HuH-7 (cell line): Measurements from ENCODE around the gene NALCN.
"Not testable (repeated sequence)": the region's sequence is repeated elsewhere in the genome, so short reads cannot be mapped to it uniquely, and the experiment has no call there.

Experiments used
- DNase-seq: peaks from one replicate; pipeline ENCODE4 v3.0.0; 2011; ENCODE audit warnings: low spot score

NALCN gene

DNA sequence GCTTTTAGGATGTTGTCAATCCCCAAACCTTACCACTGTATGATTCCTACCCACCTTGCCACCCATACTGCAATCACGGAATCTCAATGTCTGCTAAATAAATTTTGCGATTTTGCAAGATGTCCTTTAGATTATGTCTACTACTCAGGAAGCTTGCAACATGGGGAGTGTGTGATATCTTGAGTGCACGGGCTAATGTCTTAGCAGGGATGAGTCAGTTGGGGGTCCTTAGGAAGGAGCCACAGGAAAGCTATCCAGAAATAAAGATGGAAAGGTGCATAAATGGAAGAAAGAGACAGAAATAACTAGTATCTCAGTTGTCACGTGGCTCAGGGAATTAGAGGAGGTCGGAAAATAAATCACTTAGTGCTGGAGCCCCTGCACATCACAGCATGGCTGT is 77.1 kb downstream of the NALCN start:
- DNase-seq = no peak

GRCh38 chr13:101332583-101332982 is 83.7 kb downstream of the NALCN start:
- DNase-seq = no peak

- DNase-seq = no peak
Measured at GRCh38 chr13:101331731-101332130, 84.6 kb downstream of the NALCN start.

DNA sequence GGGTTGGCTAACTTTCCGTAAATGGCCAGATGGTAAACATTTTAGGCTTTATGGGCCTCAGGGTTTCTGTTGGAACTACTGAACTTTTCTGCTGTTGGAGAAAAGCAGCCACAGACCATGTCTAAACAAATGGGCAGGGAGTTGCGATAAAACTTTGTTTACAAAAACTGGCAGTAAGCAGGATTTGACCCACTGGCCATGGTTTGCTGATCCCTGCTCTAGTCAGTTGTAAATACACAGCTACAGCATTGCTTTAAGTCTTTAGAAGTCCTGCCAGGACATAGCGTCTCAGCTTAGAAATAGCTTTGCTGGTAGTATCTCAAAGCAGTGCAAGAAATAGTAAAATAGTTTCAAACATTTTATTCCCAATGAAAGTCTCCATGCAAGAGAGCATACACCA is 88.4 kb downstream of the NALCN start:
- no peak for DNase-seq

DNA sequence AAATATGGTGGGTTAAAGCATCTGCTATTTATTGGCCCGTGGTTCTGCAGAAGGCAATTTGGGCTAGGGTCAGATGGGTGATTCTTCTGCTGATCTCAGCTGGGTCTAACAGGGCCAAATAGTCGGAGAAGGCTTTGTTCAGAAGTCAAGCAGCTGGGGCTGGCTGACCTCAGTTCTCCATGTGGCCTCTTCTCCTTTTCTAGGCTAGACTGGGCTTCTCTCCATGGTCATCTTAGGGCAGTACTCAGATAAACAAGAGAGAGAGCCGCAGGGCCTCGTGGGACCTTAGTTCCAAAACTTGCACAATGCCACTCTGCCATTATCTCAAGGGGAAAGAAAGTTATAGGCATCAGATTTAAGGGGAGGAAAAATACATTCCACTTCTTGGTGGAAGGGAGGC is 89.6 kb downstream of the NALCN start:
- no peak for DNase-seq

- DNase-seq = no peak
Measured at GRCh38 chr13:101325423-101325822, 90.9 kb downstream of the NALCN start.

- no peak for DNase-seq
Measured at GRCh38 chr13:101323601-101324000, 92.7 kb downstream of the NALCN start.

DNA sequence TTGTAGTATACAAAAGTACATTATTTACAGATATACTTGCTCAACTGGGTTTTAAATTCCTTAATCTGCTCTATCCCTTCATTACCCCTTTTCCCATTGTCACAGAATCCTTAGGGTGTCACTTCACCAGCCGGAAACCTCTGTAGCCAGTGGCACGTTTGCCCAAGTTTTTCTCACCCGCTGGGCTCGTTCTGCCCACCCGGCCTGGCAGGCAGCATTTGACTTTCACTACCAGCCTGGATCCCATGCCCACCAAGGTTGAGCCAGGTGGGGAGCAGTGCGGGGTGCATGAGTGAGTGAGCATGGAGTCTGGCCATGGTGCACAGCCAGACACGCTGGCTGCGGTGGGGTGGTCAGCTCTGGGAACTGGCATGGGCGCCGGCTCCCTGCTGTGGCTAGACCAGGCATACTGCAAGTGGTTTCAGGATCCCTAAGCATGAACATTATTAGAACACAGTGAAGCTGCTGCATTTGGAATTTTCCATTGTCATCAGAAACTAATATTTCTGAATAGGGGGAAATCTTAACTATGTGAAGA is 98.3 kb downstream of the NALCN start:
- no peak for DNase-seq

DNA sequence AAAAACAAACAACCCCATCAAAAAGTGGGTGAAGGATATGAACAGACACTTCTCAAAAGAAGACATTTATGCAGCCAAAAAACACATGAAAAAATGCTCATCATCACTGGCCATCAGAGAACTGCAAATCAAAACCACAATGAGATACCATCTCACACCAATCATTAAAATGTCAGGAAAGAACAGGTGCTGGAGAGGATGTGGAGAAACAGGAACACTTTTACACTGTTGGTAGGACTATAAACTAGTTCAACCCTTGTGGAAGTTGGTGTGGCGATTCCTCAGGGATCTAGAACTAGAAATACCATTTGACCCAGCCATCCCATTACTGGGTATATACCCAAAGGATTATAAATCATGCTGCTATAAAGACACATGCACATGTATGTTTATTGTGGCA is 102.8 kb downstream of the NALCN start:
- DNase-seq = not testable (repeated sequence)

GRCh38 chr13:101309014-101309619 is 107.2 kb downstream of the NALCN start:
- no peak for DNase-seq

- DNase-seq = no peak
Measured at GRCh38 chr13:101308247-101309013, 107.9 kb downstream of the NALCN start.

GRCh38 chr13:101307181-101307701 is 109.1 kb downstream of the NALCN start:
- no peak for DNase-seq

DNA sequence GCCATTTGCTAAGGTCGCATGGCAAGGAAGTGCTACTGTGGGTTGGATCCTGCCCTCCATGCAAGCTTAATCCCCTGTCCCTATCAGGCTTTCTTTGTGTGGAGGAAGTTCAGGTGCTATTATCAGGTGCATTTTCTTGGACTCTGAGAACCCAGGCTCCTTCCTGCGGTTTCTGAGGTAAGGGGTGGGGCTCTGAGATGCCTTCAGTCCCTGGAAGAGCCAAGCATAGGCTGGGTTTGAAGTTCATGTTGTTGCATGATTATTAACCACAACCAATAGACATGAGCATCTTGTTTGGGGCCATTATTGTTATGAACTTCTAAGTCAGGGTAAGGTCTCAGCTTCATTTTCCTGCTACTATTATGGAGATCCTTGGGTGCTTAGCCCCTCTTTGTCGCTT is 109.5 kb downstream of the NALCN start:
- DNase-seq = no peak

- DNase-seq = no peak
Measured at GRCh38 chr13:101305981-101306411, 110.3 kb downstream of the NALCN start.

GRCh38 chr13:101303521-101303920 is 112.8 kb downstream of the NALCN start:
- no peak for DNase-seq

- peak; percentile 0 for DNase-seq
Measured at GRCh38 chr13:101301053-101301452, 115.3 kb downstream of the NALCN start.

GRCh38 chr13:101300531-101300930 is 115.8 kb downstream of the NALCN start:
- no peak for DNase-seq

GRCh38 chr13:101298517-101298916 is 117.8 kb downstream of the NALCN start:
- no peak for DNase-seq

GRCh38 chr13:101297794-101298193 is 118.5 kb downstream of the NALCN start:
- DNase-seq = no peak

GRCh38 chr13:101292711-101293110 is 123.6 kb downstream of the NALCN start:
- no peak for DNase-seq

GRCh38 chr13:101291646-101292515 is 124.4 kb downstream of the NALCN start:
- DNase-seq = no peak

GRCh38 chr13:101291206-101291605 is 125.1 kb downstream of the NALCN start:
- DNase-seq = no peak
